ENCODE measurements around the gene CCDC106.

CCDC106 gene

DNA sequence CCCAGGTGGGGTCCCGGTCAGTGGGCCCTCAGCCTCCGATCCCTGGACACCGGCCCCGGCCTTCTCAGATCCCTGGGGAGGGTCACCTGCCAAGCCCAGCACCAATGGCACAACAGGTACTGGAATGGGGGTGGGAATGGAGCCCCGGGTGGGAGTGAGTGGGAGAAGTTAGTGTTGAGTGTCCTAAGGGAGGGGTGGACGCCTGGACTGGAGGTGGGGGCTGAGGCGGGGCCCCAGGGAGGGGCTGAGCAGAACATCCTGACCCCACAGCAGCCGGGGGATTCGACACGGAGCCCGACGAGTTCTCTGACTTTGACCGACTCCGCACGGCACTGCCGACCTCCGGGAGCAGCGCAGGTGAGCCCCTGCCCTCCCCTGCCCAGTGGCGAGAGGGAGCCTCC lies 44.7 kb downstream of the CCDC106 start:
- FAIRE-seq, result no peak

DNA sequence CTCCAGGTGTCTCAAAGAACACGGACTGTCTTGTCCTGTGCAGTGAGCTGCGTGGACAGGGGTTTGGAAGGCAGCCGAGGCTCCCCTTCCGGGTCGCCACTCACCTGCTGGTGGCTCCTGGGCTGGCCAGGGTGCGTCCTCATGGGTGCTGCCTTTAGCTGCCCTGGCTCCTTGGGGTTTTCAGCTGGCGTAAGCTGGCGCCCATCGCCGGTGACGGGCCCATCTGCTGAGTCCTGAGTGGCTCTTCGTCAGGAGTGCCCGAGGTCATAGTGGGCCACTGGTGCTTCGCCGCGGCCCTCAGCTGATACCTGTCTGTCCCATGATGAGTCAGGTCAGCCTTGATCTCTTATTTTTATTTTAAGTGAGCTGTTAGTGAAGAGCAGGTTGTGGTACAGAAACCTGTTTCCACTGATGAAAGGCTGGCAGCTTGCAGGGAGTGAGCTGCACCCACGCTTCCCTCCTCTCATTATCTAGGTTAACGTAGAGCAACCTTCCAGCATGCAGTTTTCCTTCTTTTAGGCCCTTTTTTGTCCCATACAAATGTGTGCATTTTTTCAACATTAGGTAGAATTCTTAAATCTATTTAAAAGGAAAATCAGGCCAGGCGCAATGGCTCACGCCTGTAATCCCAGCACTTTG lies 45.4 kb downstream of the CCDC106 start:
- FAIRE-seq, result no peak
- no peak for DNase-seq (ENCODE audit: insufficient read length, low spot score)

More for the DNA sequence above, 44.7 kb downstream of the CCDC106 start:
- no peak for DNase-seq (ENCODE audit: insufficient read length, low spot score)

DNA sequence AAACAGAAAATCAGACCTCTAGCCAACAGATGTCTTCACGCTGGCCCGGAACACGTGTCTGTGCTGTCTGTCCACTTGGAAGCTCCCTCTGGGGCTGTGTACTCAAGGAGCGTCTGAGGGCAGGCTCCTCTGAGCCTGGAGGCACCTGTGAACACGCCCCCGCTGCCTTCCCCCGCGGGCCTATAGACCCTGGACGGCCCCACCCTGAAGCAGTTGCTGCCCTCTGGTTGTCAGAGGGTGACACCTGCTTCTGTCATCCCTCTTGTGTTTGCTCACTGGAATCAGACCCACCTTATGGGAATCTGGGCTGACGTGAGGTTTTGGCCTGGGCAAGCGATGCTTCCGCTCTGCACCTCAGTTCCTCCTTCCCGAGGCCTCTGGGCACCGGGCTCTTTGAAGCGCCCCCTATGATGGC lies 46.2 kb downstream of the CCDC106 start:
- FAIRE-seq, result no peak

DNA sequence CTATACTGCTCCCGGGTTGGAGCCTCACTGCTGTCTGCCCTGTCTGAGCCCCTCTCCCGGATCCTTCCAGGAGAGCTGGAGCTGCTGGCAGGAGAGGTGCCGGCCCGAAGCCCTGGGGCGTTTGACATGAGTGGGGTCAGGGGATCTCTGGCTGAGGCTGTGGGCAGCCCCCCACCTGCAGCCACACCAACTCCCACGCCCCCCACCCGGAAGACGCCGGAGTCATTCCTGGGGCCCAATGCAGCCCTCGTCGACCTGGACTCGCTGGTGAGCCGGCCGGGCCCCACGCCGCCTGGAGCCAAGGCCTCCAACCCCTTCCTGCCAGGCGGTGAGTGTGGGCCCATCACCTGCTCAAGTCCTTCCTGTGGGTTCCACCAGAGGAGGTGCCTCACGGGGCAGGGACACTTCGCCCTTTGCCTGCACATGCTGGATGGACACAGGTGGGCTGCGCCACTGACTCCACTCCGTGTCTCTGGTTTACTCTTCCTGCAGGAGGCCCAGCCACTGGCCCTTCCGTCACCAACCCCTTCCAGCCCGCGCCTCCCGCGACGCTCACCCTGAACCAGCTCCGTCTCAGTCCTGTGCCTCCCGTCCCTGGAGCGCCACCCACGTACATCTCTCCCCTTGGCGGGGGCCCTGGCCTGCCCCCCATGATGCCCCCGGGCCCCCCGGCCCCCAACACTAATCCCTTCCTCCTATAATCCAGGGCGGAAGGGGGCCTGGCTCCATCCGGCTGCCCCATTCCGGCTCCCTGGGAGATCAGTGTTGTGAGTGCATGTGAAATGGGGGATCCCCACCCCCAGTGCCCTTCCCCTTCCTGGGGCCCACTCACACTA lies 46.9 kb downstream of the CCDC106 start:
- FAIRE-seq, result no peak
- DNase-seq (ENCODE audit: insufficient read length, low spot score), result no peak

More for the DNA sequence above, 46.2 kb downstream of the CCDC106 start:
- DNase-seq (ENCODE audit: insufficient read length, low spot score), result no peak

DNA sequence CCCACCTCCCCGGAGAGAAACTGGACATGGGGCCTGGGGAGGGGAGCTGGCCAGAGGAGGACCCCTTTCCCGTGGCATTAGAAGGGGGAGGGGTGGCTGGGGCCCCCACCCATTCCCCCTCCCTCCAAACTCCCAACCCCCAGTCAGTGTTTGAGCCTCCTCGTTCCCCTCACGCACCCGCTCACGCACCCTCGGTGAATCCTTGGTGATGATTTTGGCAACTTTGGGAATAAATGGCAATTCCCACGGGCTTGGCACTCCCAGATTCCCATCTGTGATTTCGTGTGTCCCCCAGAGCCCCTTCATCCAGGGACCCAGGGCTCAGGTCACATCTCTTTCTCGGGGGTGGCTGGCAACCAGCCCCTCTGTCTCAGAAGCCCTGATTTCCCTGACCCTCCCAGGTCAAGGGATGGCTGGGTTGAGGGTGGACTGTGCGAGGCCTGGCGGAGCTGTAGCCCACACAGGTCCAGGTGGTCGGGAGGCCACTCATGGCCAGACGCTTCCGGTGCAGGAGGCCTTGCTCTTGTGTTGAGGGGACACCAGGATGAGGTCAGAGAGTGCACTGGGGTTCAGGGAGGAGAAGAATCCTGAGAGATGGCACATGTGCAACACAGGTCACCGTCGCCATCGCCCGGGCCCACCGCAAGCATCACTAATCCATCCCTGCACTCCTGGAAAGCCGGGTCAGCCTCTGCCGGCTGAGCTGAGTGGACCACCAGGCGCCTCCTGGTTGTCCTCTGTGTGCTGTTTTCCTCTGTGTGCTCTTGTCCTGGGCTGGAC lies 47.7 kb downstream of the CCDC106 start:
- DNase-seq (ENCODE audit: insufficient read length, low spot score) (no peak), FAIRE-seq (no peak)

DNA sequence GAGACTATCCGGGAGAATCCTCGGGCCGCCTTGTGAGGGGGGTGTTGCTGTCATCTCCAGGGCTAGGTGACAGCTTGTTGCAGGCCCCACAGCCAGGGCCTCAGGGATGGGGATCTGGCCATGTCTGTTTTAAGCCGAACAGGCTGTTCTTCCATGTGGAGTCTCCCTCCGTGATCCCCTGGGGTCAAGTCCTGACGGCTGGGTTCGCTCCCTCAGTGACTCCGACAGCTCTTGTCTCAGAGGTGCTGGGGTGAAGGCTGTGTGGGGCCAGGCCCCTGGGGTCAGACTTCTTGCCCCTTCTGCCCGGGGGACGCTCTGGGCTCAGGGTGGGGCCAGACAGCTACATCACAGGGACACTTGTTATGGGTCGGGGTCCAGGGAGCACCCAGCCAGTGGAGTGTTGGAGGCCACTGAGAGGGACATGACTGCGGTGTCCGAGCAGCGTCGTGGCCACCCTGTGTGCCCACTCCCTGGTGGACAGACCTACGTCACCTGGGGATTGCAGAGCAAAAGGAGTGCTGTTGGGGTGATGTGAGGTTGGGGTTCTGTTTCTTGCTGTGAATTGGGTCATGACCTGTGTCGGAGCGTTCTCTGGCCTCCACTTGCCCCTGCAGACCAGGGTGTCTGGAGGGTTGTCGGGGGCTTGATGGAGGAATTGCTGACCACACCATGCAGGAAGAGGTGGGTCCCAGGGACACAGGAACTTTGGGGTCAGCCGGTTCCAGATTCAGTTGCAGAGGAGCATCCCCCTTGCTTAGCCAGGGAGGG lies 48.5 kb downstream of the CCDC106 start:
- no peak for FAIRE-seq
- no peak for DNase-seq (ENCODE audit: insufficient read length, low spot score)

DNA sequence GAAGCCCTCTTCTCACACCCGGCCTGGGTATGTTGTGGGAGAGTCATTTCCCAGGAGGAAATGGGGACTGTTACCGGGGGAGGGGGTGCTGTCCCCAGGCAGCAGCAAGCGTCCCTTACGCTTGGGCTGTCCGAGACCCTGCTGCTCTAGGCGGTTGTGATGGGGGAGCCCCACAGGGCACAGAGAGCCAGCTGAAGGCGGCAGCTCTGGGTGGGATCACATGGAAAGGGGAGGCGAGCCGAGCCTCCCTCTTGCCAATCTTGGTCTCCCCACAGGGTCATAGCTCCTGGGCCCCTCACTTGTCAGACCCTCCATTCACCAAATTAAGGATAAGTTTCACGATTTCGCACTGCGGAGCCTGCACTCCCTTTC lies 49.0 kb downstream of the CCDC106 start:
- FAIRE-seq (no peak), DNase-seq (ENCODE audit: insufficient read length, low spot score) (no peak)

DNA sequence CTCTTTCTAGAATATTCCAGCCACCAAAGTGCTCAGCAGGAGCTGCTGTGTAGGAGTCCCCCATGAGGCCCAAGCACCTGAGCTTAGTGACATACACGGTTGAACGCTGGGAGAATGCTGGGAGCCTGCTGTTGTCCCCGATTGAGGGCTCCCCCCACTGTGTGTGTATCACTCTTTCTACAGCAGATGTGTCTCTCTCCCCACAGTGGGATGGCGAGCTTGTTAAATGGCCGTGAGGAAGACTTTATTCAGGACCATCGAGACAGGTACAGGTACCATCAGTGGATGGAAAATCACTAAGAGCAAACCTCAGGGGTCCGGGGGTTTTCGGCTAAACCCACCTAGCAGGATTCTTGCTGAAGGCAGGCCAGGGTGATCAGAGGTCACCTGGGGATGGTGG lies 49.7 kb downstream of the CCDC106 start:
- DNase-seq (ENCODE audit: insufficient read length, low spot score), result no peak
- no peak for FAIRE-seq

DNA sequence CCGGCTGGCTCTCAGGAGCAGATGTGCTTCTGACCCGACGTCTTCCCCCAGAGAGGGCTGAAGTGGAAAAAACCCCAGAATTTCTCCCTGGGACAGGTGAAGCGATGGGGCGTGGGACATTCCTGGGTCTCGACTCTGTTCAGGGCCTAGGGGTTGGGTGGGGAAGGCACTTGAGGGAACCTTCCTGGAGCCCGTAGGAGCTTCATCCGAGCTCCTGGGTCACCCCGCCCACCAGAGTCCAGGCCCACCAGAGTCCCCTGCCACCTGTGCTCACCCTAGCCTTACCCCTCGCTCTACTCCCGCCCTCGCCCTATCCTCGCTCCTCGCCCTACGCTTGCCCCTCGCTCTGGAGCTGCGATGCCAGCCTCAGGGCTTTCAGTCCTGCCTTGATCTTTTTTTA lies 50.2 kb downstream of the CCDC106 start:
- no peak for FAIRE-seq
- no peak for DNase-seq (ENCODE audit: insufficient read length, low spot score)

DNA sequence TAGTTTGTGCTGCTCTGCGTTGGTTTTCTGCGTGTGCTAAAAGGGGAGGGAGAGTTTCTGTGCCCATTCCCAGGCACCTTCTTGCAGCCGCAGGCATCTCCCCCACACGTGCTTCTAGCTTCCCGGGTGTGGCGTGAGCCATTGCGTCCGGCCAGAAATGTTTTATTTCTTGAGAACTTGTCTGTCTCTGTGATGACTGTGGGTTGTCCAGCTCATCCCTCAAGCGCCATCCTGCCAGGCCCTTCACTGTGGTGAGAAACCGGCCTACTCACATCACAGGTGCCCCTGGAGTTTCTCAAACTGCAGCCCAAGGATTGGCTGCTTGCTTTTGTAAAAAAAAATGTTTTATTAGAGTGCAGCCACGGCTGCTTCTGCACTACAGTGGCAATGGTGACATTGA lies 51.2 kb downstream of the CCDC106 start:
- FAIRE-seq, result no peak
- no peak for DNase-seq (ENCODE audit: insufficient read length, low spot score)

DNA sequence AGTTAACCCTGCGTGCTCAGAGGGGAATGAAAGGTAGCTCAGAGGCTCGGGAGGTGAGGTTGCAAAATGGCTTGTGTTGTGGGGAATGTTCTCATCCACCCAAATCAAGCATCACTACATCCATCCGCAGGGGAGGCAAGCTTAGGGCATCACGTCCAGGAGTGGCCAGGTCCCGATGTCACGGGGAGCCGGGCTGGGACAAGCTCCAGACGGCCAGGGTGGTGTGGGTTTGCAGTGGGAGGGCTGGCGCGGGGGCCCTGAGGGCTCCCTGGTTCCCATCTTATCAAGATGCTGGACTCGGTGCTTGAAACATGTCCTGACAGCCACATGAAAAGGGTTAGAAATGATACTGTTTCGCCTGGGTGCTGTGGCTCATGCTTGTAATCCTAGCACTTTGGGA lies 52.8 kb downstream of the CCDC106 start:
- DNase-seq (ENCODE audit: insufficient read length, low spot score) (no peak), FAIRE-seq (no peak)

DNA sequence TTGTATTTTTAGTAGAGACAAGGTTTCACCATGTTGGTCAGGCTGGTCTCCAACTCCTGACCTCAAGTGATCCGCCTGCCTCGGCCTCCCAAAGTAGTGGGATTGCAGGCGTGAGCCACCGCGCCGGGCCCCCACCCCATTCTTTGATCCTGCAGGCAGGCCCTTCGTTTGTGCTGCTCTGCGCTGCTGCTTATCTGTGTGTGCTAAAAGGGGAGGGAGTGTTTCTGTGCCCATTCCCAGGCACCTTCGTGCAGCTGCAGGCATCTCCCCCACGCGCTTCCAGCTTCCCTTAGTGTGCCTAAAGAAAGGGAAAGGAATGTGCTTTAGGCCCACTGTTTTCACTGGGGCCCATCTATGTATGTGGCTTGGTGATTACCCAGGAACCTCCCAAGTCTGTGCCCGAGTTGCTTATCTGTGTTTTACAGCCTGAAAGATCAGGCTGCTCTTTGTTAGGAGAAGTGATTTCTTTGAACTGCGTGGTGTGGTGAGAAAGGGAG lies 54.2 kb downstream of the CCDC106 start:
- FAIRE-seq (no peak), DNase-seq (ENCODE audit: insufficient read length, low spot score) (no peak)
